Measurements from ENCODE around the gene PPM1E.

DNA sequence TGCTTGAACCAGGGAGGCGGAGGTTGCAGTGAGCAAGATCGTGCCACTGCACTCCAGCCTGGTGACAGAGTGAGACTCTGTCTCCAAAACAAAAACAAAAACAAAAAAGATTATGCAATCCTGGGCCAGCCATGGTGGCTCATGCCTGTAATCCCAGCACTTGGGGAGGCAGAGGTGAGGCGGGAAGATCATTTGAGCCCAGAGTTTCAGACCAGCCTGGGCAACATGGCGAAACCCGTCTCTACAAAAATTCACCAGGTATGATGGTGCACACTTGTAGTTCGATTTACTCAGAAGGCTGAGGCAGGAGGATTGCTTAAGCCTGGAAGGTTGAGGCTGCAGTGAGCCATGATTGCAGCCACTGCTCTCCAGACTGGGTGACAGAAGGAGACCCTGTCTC is 109.6 kb downstream of the PPM1E start:
- no peak for TF ChIP-seq SIRT6 (IDR thresholded peaks at IDR 0.05; ENCODE audit: low read length)
- TF ChIP-seq, protein P1, sequence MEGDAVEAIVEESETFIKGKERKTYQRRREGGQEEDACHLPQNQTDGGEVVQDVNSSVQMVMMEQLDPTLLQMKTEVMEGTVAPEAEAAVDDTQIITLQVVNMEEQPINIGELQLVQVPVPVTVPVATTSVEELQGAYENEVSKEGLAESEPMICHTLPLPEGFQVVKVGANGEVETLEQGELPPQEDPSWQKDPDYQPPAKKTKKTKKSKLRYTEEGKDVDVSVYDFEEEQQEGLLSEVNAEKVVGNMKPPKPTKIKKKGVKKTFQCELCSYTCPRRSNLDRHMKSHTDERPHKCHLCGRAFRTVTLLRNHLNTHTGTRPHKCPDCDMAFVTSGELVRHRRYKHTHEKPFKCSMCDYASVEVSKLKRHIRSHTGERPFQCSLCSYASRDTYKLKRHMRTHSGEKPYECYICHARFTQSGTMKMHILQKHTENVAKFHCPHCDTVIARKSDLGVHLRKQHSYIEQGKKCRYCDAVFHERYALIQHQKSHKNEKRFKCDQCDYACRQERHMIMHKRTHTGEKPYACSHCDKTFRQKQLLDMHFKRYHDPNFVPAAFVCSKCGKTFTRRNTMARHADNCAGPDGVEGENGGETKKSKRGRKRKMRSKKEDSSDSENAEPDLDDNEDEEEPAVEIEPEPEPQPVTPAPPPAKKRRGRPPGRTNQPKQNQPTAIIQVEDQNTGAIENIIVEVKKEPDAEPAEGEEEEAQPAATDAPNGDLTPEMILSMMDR (IDR thresholded peaks at IDR 0.05; ENCODE audit: control extremely low read depth in 1 of 3, insufficient read depth in 1 of 3, low read depth in 1 of 3, low read length in 3 of 3), result no peak
- no peak for TF ChIP-seq SIN3A (conservative IDR thresholded peaks at IDR 0.05 in 1 of 2, IDR thresholded peaks at IDR 0.05 in 1 of 2; ENCODE audit: low read depth in 1 of 2, low read length in 2 of 2)
- TF ChIP-seq MAX (IDR thresholded peaks at IDR 0.05), result no peak
- no peak for TF ChIP-seq POLR2AphosphoS5 (IDR thresholded peaks at IDR 0.05; ENCODE audit: low read depth, low read length)

Measured in H1 (cell line).